Lung (tissue), 12 donors: Measurements from ENCODE around the gene RBM27. TPM values are rescaled to one million over a fixed set of nuclear protein-coding genes. Genes with fewer than 3 reads are reported as not detected.

Experiments
- ATAC-seq: fragments of 200-7000 bp; cut with Tn5 transposase; one replicate; pipeline ENCODE4 v1.9.1; 2020; ENCODE audit warnings: moderate number of reproducible peaks; ENCODE audit not compliant: insufficient read depth, low FRiP score
- DNase-seq, 3 donors: peaks; one replicate each; pipeline ENCODE4 v3.0.0-alpha.2; 2013 to 2017
- H3K27ac ChIP-seq, 2 donors: one replicate each; pipeline ENCODE4 v1.5.1; 2013; ENCODE audit warnings: mild to moderate bottlenecking in 2 of 2, moderate library complexity in 2 of 2, control low read depth in 1 of 2, inconsistent platforms in 1 of 2, low read depth in 1 of 2, low read length in 1 of 2
- H3K27me3 ChIP-seq, 3 donors: one replicate each; pipeline ENCODE4 v1.5.1; 2013; ENCODE audit warnings: low read length in 2 of 3; ENCODE audit not compliant: control insufficient read depth in 3 of 3, insufficient read depth in 3 of 3
- H3K36me3 ChIP-seq, 4 donors: one replicate each; pipeline ENCODE4 v1.5.1; 2013; ENCODE audit warnings: low read length in 4 of 4, mild to moderate bottlenecking in 1 of 4, moderate library complexity in 1 of 4; ENCODE audit not compliant: control insufficient read depth in 4 of 4, insufficient read depth in 4 of 4
- H3K4me1 ChIP-seq, 5 donors: one replicate each; pipeline ENCODE4 v1.5.1; 2013; ENCODE audit warnings: low read length in 5 of 5, mild to moderate bottlenecking in 2 of 5, moderate library complexity in 1 of 5; ENCODE audit not compliant: control insufficient read depth in 5 of 5, insufficient read depth in 5 of 5
- H3K4me3 ChIP-seq: one replicate; pipeline ENCODE4 v1.5.1; 2013; ENCODE audit warnings: mild to moderate bottlenecking, control low read depth, moderate library complexity
- H3K9ac ChIP-seq, 2 donors: one replicate each; pipeline ENCODE4 v1.5.1; 2013; ENCODE audit warnings: low read length in 2 of 2, control low read depth in 1 of 2; ENCODE audit not compliant: insufficient read depth in 1 of 2
- H3K9me3 ChIP-seq, 4 donors: one replicate each; pipeline ENCODE4 v1.5.1; 2013; ENCODE audit warnings: low read length in 3 of 4, mild to moderate bottlenecking in 1 of 4, moderate library complexity in 1 of 4; ENCODE audit not compliant: control insufficient read depth in 4 of 4, insufficient read depth in 3 of 4
- CTCF ChIP-seq: IDR thresholded peaks from 2 replicates; pipeline ENCODE4 v1.5.1; 2012; ENCODE audit warnings: mild to moderate bottlenecking; ENCODE audit errors: control extremely low read depth, extremely low read depth
- WGBS, 2 donors: extraction: QIAGEN DNeasy Blood & Tissue Kit; methylation state at CpG; one replicate each; pipeline ENCODE4 v1.1.7; 2013; 5-methylcytosine and 5-hydroxymethylcytosine counted together
- polyA plus RNA-seq, 2 donors: library from polyadenylated mRNA; stranded (reverse); fragments of 200-250 nt; gene quantifications; one replicate each; pipeline ENCODE4 v1.2.1, GENCODE V29; 2013
- total RNA-seq, 2 donors: library from RNA; depleted of rRNA in 1 of 2; stranded (reverse); fragments of >200 nt in 1 of 2; gene quantifications; one replicate each; pipeline ENCODE4 v1.2.1, GENCODE V29; 2014 to 2021
- donor health status: control.
- donor health status: control.
- donor health status: Bipolar disorder and iron deficiency.
- donor health status: healthy.
- donor health status: DM: yes; HTN: yes; CAD: no.

Gene RBM27
- total and polyA plus RNA-seq, 4 donors: 6.2 to 41.8 (median 9.7) TPM

GRCh38 chr5:146205499-146206202, 2.2 kb downstream of the RBM27 start:
- WGBS, 2 donors: 83 to 91% methylated on average over 11 of the region's 11 CpGs
- H3K4me1 ChIP-seq: peaks cover 0 to 22% (median 6%) of the 10 kb centered on the region in 5 donors
- H3K36me3 ChIP-seq: no peaks in the 10 kb centered on the region
- no peak for DNase-seq
- no peak overlapping the region for H3K27ac ChIP-seq
- TF ChIP-seq CTCF: no peak
- no peak for ATAC-seq
- no peaks in the 10 kb centered on the region for H3K27me3 ChIP-seq
- H3K4me3 ChIP-seq: no peak overlapping the region
- H3K9ac ChIP-seq: no peak overlapping the region
- H3K9me3 ChIP-seq: no peaks in the 10 kb centered on the region

GRCh38 chr5:146206257-146206656, 2.9 kb downstream of the RBM27 start:
- no peak for DNase-seq
- no peak for ATAC-seq
- no peaks in the 10 kb centered on the region for H3K27me3 ChIP-seq
- H3K36me3 ChIP-seq: no peaks in the 10 kb centered on the region
- H3K9ac ChIP-seq: no peak overlapping the region
- TF ChIP-seq CTCF: no peak
- peaks cover 0 to 22% (median 6%) of the 10 kb centered on the region in 5 donors for H3K4me1 ChIP-seq
- no peak overlapping the region for H3K4me3 ChIP-seq
- H3K27ac ChIP-seq: no peak overlapping the region
- 64 to 75% methylated on average over 2 of the region's 2 CpGs for WGBS, 2 donors
- H3K9me3 ChIP-seq: no peaks in the 10 kb centered on the region

GRCh38 chr5:146208916-146209522, 5.6 kb downstream of the RBM27 start:
- DNase-seq (no peak), ATAC-seq (no peak)
- Histone ChIP-seq H3K27ac (no peak overlapping the region), H3K36me3 (no peaks in the 10 kb centered on the region), H3K27me3 (no peaks in the 10 kb centered on the region), H3K4me1 (peaks cover 0 to 22% (median 6%) of the 10 kb centered on the region in 5 donors), H3K9me3 (no peaks in the 10 kb centered on the region), H3K4me3 (no peak overlapping the region), H3K9ac (no peak overlapping the region)
- no peak for TF ChIP-seq CTCF
- WGBS, 2 donors: 88 to 90% methylated on average over 3 of the region's 3 CpGs
